ENCODE results near the gene RIT1. TPM values are rescaled to one million over a fixed set of nuclear protein-coding genes. Genes with fewer than 3 reads are reported as not detected.

Gene RIT1
- total and polyA plus RNA-seq, 2 experiments from 2014 or later: 30.5 to 32.4 TPM

DNA sequence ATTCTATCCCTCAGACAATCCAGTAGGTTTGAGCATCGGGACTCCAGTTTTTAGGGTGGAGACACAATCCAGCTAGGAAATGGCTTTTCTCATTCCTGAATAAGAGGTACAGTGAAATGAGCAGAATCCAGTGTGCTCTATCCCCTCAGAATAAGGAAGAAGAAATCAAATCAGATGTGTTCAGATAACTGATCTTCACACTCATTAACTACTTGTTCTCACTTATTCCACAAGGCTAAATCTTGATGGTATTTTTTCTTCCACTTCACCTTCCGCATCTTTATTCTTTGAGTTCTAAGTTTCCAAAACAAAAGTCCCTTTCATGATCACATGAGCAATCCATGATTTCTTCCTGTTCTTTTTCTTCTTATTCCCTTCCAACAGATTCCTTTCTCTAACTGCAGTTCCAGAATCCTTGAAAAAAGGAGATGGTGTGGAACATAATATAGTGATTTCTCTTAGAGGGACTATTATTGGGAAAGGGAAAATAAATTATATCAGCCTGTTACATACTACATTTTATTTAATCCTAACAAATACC lies 50.1 kb downstream of the RIT1 start:
- peak overlapping the region; percentile 75 for H3K4me3 ChIP-seq
- peak; percentile 14 for DNase-seq
- H3K79me2 ChIP-seq (ENCODE audit: insufficient read depth): peaks cover 46% of the 10 kb centered on the region

DNA sequence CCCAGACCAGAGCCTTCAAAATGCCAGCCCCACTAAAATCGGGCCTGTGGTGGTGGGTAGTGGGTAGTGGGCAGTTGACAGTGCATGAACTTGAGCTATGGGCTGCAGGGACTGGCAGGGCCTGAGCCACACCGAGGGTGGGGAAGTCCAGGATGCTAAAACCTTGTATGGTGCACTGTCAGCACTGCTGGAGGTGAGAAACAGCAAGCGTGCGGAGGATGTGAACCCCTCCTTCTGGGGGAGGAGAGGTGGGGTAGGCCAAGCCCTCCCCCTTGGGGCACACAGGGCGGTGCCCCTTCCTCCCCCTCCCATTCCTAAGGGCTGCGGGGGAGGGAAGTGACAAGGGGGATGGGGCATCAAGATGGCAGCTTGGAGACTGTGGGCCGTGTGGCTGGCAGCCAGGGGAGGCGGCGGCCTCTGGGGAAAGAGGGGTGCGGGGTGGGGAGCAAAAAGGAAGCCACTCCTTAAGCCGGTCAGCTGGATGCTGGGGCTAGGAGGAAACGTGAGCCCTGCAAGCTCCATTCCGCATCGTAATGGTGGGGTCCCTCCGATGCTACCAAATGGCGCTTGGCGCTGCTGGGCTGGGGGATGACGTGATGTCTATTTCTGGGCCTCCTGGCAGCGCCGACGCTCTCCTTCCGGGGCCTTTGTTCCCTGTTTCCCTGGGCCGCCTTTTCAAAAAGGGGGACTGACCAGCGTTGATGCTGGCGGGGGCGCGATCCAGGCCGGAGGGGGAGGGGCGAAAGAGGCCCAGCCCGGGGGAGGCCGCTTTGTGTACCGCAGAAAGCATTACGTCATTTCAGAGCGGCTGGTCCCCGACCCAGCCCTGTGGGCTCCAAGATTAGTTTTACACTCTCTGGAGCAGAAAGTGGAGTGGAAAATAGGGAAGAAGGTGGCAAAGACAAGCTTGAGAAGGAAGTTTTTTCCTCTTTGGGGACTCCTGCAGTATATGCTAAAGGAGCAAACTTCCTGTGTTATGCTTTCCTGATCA lies 51.0 kb downstream of the RIT1 start:
- no peaks in the 10 kb centered on the region for H3K36me3 ChIP-seq (ENCODE audit: low read depth)
- H3K4me3 ChIP-seq: peak overlapping the region; percentile 75
- H3F3A ChIP-seq (ENCODE audit: insufficient read depth): peaks cover 32% of the 10 kb centered on the region
- H3K27me3 ChIP-seq (replicated peaks; ENCODE audit: insufficient read depth): no peaks in the 10 kb centered on the region
- H3K9me2 ChIP-seq (ENCODE audit: insufficient read depth): no peaks in the 10 kb centered on the region
- peaks cover 26% of the 10 kb centered on the region for H3K4me1 ChIP-seq (ENCODE audit: insufficient read depth)
- TF ChIP-seq EZH2phosphoT487 (IDR thresholded peaks at IDR 0.05; ENCODE audit: insufficient read depth, low read depth) (no peak), EZH2 (IDR thresholded peaks at IDR 0.05; ENCODE audit: insufficient read depth, poor library complexity, severe bottlenecking) (no peak)
- no peaks in the 10 kb centered on the region for H3K9me3 ChIP-seq (ENCODE audit: low read depth)
- 3 to 4% methylated on average over 20 to 35 of the region's 35 CpGs for WGBS, 2 experiments (ENCODE audit: low coverage in 1 of 2, low lambda C conversion rate in 2 of 2, missing lambda C conversion rate in 2 of 2)
- H2AFZ ChIP-seq: peak overlapping the region; percentile 94
- no peaks in the 10 kb centered on the region for H4K20me1 ChIP-seq (ENCODE audit: insufficient read depth)
- H3K4me2 ChIP-seq (ENCODE audit: unreplicated experiment): peak overlapping the region; percentile 79
- H3K79me2 ChIP-seq (ENCODE audit: insufficient read depth): peaks cover 55% of the 10 kb centered on the region
- peak overlapping the region; percentile 88 for H3K9ac ChIP-seq
- in situ Hi-C loops (cut with MboI): no loop called here
- H3K27ac ChIP-seq: peak overlapping the region; percentile 90
- DNase-seq: peak; percentile 88

More for the DNA sequence above, 50.1 kb downstream of the RIT1 start:
- H3K36me3 ChIP-seq (ENCODE audit: low read depth): no peaks in the 10 kb centered on the region
- H2AFZ ChIP-seq: peak overlapping the region; percentile 94
- peaks cover 25% of the 10 kb centered on the region for H3K4me1 ChIP-seq (ENCODE audit: insufficient read depth)
- peak overlapping the region; percentile 90 for H3K27ac ChIP-seq
- peak overlapping the region; percentile 79 for H3K4me2 ChIP-seq (ENCODE audit: unreplicated experiment)
- peak overlapping the region; percentile 88 for H3K9ac ChIP-seq
- in situ Hi-C loops (cut with MboI): no loop called here
- no peaks in the 10 kb centered on the region for H4K20me1 ChIP-seq (ENCODE audit: insufficient read depth)
- TF ChIP-seq EZH2phosphoT487 (IDR thresholded peaks at IDR 0.05; ENCODE audit: insufficient read depth, low read depth) (no peak), EZH2 (IDR thresholded peaks at IDR 0.05; ENCODE audit: insufficient read depth, poor library complexity, severe bottlenecking) (no peak)
- WGBS, 2 experiments (ENCODE audit: low coverage in 1 of 2, low lambda C conversion rate in 2 of 2, missing lambda C conversion rate in 2 of 2): 48 to 50% methylated on average over 2 of the region's 2 CpGs
- no peaks in the 10 kb centered on the region for H3K27me3 ChIP-seq (replicated peaks; ENCODE audit: insufficient read depth)
- H3F3A ChIP-seq (ENCODE audit: insufficient read depth): peaks cover 32% of the 10 kb centered on the region
- H3K9me3 ChIP-seq (ENCODE audit: low read depth): no peaks in the 10 kb centered on the region
- H3K9me2 ChIP-seq (ENCODE audit: insufficient read depth): no peaks in the 10 kb centered on the region

DNA sequence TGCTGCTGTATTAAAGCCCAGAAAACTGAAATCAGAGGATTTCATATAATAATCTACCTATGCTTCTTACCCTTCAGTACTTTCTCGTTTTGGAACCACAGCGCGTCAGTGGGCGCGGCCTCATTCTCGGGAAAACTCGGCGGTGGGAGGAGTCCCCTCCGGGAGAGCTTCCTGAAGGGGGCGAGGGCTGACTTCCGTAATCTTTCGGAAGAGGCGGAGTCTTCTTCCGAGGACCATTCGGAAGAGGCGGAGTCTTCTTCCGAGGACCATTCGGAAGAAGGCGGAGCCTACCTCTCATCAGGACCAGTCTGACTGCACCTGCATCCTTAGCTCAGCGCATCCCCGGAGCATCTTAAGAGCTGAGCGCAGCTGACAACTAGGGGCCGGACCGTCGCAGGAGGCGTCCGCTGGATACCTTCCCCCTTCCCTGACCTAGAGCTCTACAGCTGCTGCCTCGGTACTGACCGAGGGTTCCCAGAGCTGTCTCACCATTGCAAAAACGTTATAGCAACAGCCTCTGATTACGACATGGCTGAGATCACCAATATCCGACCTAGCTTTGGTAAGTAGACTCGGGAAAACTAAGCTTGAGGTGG lies 51.8 kb downstream of the RIT1 start, which contains the start of gene SYT11:
TSS of gene SYT11 (plus strand) at position 334 of the 596 bp plus-strand sequence. CDS start at position 529, 195 bp downstream.
- Histone ChIP-seq H3K9me3 (ENCODE audit: low read depth) (no peaks in the 10 kb centered on the region), H3K4me2 (ENCODE audit: unreplicated experiment) (peak within 1 kb of the TSS; percentile 79), H3K4me3 (peak within 1 kb of the TSS; percentile 75), H3F3A (ENCODE audit: insufficient read depth) (peaks cover 32% of the 10 kb centered on the region), H3K27ac (peak within 1 kb of the TSS; percentile 90), H3K4me1 (ENCODE audit: insufficient read depth) (peaks cover 26% of the 10 kb centered on the region), H3K27me3 (replicated peaks; ENCODE audit: insufficient read depth) (no peaks in the 10 kb centered on the region), H3K9ac (peak within 1 kb of the TSS; percentile 88), H4K20me1 (ENCODE audit: insufficient read depth) (no peaks in the 10 kb centered on the region), H3K36me3 (ENCODE audit: low read depth) (peaks cover 3% of the 10 kb centered on the region; the same call in 1 of the 2 replicates), H3K9me2 (ENCODE audit: insufficient read depth) (no peaks in the 10 kb centered on the region), H3K79me2 (ENCODE audit: insufficient read depth) (peaks cover 64% of the 10 kb centered on the region), H2AFZ (peak within 1 kb of the TSS; percentile 94)
- TF ChIP-seq EZH2phosphoT487 (IDR thresholded peaks at IDR 0.05; ENCODE audit: insufficient read depth, low read depth) (no peak), EZH2 (IDR thresholded peaks at IDR 0.05; ENCODE audit: insufficient read depth, poor library complexity, severe bottlenecking) (no peak)
- DNase-seq: peak; percentile 100
- in situ Hi-C loops (cut with MboI): no loop called here
- WGBS, 2 experiments (ENCODE audit: low coverage in 1 of 2, low lambda C conversion rate in 2 of 2, missing lambda C conversion rate in 2 of 2): 2% methylated on average over 29 to 32 of the region's 33 CpGs

DNA sequence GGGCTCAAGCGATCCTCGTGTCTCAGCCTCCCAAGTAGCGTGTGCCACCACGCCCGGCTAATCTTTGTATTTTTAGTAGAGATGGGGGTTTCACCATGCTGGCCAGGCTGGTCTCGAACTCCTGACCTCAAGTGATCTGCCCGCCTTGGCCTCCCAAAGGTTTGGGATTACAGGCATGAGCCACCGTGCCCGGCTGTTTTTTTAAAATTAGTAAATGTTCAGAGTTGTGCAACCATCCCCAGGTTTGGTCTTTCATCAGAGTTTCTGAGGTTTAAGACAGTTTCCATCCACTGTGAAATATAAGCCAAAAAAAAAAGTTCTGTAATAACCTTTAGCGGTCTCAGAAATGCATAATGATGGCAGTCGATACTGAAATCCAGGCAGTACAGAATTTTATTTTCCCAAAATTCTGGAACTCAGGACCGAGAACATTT lies 52.3 kb downstream of the RIT1 start:
- peak overlapping the region; percentile 75 for H3K4me3 ChIP-seq
- peak overlapping the region; percentile 79 for H3K9ac ChIP-seq
- H2AFZ ChIP-seq: peak overlapping the region; percentile 87
- H3K4me1 ChIP-seq (ENCODE audit: insufficient read depth): peaks cover 26% of the 10 kb centered on the region
- H3K79me2 ChIP-seq (ENCODE audit: insufficient read depth): peaks cover 64% of the 10 kb centered on the region
- DNase-seq: peak; percentile 74
- H3F3A ChIP-seq (ENCODE audit: insufficient read depth): peaks cover 32% of the 10 kb centered on the region
- WGBS, 2 experiments (ENCODE audit: low coverage in 1 of 2, low lambda C conversion rate in 2 of 2, missing lambda C conversion rate in 2 of 2): 48 to 54% methylated on average over 12 of the region's 12 CpGs
- no peaks in the 10 kb centered on the region for H3K9me3 ChIP-seq (ENCODE audit: low read depth)
- H3K36me3 ChIP-seq (ENCODE audit: low read depth): peaks cover 6% of the 10 kb centered on the region
- TF ChIP-seq EZH2phosphoT487 (IDR thresholded peaks at IDR 0.05; ENCODE audit: insufficient read depth, low read depth) (no peak), EZH2 (IDR thresholded peaks at IDR 0.05; ENCODE audit: insufficient read depth, poor library complexity, severe bottlenecking) (no peak)
- H3K4me2 ChIP-seq (ENCODE audit: unreplicated experiment): peak overlapping the region; percentile 77
- no peaks in the 10 kb centered on the region for H4K20me1 ChIP-seq (ENCODE audit: insufficient read depth)
- H3K9me2 ChIP-seq (ENCODE audit: insufficient read depth): no peaks in the 10 kb centered on the region
- in situ Hi-C loops (cut with MboI): no loop called here
- H3K27ac ChIP-seq: peak overlapping the region; percentile 90
- no peaks in the 10 kb centered on the region for H3K27me3 ChIP-seq (replicated peaks; ENCODE audit: insufficient read depth)

All from GM23248 (cell line).